GM23248 (cell line): ENCODE measurements around the gene CAPN7.

Experiments
- EZH2 ChIP-seq: fragments of 200-600 bp; sonication (generic); IDR thresholded peaks from 2 replicates; pipeline ENCODE4 v1.6.1; 2018; ENCODE audit warnings: antibody characterized with exemption, mild to moderate bottlenecking; ENCODE audit not compliant: insufficient read depth, poor library complexity, severe bottlenecking
- EZH2phosphoT487 ChIP-seq: fragments of 200-600 bp; sonication (generic); IDR thresholded peaks from 2 replicates; pipeline ENCODE4 v1.6.1; 2018; ENCODE audit warnings: antibody characterized with exemption, moderate library complexity, mild to moderate bottlenecking, low read depth; ENCODE audit not compliant: insufficient read depth

GRCh38 chr3:15243822-15244482 lies 37.9 kb downstream of the CAPN7 start:
- no peak for TF ChIP-seq EZH2
- no peak for TF ChIP-seq EZH2phosphoT487
